ENCODE data around the gene SUV39H1.
A peak's percentile ranks its signal among the peaks of the same experiment; 100 is the strongest.
"Not testable (repeated sequence)": the region's sequence is repeated elsewhere in the genome, so short reads cannot be mapped to it uniquely, and the experiment has no call there.

Gene SUV39H1, protein sequence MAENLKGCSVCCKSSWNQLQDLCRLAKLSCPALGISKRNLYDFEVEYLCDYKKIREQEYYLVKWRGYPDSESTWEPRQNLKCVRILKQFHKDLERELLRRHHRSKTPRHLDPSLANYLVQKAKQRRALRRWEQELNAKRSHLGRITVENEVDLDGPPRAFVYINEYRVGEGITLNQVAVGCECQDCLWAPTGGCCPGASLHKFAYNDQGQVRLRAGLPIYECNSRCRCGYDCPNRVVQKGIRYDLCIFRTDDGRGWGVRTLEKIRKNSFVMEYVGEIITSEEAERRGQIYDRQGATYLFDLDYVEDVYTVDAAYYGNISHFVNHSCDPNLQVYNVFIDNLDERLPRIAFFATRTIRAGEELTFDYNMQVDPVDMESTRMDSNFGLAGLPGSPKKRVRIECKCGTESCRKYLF

DNA sequence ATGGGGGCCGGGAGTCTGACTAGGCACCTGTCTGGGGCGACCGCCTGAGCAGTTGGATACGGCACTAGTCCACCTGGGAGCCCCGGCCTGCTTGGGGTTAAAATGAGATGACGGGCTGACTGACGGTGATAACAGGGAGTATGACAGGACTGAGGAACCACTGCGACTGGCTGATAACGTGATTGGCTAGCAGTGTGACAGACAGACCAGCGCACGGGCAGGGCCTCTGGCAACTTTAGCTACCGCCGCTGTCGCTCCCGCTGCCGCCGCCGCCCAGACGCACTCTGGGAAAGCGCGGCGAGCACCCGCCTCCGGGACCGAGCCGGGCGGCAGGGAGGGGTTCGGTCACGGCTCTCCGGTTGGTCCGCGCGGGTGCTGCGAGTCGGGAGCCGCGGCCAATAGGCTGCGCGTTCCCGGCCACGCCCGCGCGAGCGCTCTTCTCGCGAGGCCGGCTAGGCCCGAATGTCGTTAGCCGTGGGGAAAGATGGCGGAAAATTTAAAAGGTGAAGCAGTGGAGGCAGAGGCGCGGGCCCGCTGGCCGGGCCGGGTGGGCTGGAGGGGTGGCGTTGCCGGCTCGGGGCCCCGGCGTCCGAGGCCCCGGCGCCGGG, at the start of gene SUV39H1:
Gene SUV39H1, plus strand, starts transcription at position 434 of the 608 bp plus-strand sequence. Its CDS starts 51 bp downstream, at position 485.
- DNase-seq (ENCODE audit: low read depth in 2 of 2): peak; percentile 56 to 60

DNA sequence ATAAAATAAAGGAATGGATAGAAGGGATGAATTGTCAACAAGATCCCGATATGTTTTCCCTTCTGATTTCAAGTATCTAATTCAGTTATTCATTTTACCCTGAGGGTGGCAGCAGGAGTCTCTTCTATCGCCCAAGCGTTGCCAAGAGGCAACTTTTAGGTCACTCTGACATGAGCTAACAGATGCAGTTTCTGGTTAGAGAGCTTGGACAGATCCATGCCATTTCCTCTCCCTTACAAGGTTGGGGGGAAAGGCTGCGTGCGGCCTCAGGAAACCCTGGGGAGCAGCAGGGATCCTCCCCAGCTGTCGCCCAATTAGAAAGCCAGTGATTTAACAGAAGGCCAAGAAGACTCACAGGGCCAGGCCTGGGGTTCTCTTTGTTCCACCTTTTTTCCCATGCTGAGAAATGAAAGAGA, 48.2 kb upstream of the SUV39H1 start:
- DNase-seq (ENCODE audit: low read depth in 2 of 2): peak in 1 of 2 experiments; percentile 3

DNA sequence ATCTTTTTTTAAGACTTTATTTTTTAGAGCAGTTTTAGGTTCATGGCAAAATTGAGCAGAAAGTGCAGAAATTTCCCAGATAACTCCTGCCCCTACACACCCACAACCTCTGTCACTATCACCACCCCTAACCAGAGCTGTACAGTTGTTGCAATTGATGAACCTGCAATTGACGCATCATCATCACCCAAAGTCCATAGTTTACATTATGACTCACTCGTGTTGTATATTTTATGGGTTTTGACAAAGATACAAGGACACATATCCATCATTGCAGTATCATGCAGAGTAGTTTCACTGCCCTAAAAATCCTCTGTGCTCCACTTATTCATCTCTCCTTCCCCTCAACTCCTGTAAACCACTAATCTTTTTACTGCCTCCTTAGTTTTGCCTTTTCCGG, 47.4 kb upstream of the SUV39H1 start:
- no peak for DNase-seq (ENCODE audit: low read depth in 2 of 2)

DNA sequence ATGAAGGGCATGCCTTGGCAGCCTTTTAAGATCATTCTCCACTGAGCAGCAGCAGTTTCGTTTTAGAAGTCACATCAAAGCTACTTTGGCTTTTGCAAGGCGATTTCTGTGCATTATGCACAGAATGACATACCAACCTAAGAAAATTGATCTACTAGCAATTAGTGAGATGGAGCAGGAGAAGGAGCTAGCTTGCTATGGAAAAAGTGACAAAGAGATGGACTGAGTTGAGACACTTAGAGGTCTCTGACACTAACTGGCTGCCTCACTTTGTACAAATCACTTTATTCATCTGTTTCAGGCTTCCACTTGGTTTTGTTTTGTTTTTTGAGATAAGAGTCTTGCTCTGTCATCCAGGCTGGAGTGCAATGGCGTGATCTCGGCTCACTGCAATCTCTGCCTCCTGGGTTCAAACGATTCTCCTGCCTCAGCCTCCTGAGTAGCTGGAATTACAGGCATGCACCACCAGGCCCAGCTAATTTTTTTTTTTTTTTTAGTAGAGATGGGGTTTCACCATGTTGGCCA, 44.4 kb upstream of the SUV39H1 start:
- DNase-seq (ENCODE audit: low read depth in 2 of 2): not testable (repeated sequence)

DNA sequence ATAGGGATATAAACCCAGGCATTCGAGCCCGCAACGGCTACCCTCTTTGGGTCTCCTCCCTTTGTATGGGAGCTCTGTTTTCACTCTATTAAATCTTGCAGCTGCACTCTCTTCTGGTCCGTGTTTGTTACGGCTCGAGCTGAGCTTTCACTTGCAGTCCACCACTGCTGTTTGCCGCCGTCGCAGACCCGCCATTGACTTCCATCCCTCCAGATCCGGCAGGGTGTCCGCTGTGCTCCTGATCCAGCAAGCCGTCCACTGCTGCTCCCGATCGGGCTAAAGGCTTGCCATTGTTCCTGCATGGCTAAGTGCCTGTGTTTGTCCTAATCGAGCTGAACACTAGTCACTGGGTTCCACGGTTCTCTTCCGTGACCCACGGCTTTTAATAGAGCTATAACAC, 41.8 kb upstream of the SUV39H1 start:
- DNase-seq (ENCODE audit: low read depth in 2 of 2): not testable (repeated sequence)

DNA sequence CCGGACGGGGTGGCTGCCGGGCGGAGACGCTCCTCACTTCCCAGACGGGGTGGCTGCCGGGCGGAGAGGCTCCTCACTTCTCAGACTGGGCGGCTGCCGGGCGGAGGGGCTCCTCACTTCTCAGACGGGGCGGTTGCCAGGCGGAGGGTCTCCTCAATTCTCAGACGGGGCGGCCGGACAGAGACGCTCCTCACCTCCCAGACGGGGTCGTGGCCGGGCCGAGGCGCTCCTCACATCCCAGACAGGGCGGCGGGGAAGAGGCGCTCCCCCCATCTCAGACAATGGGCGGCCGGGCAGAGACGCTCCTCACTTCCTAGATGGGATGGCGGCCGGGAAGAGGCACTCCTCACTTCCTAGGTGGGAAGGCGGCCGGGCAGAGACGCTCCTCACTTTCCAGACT, 36.8 kb upstream of the SUV39H1 start:
- DNase-seq (ENCODE audit: low read depth in 2 of 2): not testable (repeated sequence)

DNA sequence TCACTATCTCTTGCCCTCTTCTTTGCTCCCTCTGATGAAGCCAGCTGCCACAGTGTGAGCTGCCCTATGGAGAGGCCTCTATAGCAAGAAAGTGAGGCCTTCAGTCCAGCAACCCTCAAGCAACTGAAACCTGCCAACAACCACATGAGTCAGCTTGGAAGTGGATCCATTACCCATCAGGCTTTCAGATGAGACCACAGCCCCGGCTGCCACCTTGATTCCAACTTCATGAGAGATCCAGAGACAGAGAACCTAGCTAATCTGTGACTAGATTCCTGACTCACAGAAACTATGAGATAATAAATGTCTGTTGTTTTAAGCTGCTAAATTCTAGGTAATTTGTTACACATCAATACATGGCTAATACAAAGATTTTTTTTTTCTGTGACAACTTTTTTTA, 33.3 kb upstream of the SUV39H1 start:
- DNase-seq (ENCODE audit: low read depth in 2 of 2): no peak

DNA sequence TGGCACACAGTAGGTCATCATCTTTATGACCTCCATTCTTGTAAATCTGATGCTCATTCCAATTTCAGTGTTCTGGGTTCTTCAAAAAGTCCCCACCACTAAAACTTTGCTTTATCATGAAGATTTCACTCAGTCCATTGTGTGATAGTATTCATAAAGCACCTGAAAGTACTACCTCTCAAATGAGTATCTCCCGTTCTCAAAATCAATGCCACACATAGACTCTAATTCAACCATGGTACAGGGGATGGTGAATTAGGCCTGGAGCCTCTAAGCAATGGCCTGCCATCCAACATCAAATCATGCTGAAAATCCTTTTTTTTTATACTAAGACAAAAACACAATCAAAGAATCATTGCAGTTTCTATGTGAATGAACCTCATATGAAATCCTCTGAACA, 32.4 kb upstream of the SUV39H1 start:
- no peak for DNase-seq (ENCODE audit: low read depth in 2 of 2)

DNA sequence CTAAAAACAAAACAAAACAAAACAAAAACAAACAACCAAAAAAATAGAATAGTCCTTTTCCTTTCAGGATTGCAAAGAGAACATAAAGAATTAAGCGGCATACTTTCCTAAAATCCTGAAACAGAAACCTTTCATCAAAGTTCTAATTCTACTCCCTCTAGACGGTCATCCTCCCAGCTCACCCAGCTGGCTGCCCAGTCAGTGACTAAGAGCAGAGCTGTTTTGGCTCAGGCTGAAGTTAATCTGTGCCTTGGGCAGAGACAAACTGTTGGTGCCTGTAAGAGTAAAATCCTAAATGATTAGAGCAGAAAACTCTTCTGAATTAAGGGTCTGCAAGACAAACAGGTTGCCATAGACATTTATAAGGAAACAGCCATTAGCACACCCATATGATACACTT, 30.5 kb upstream of the SUV39H1 start:
- DNase-seq (ENCODE audit: low read depth in 2 of 2): no peak

DNA sequence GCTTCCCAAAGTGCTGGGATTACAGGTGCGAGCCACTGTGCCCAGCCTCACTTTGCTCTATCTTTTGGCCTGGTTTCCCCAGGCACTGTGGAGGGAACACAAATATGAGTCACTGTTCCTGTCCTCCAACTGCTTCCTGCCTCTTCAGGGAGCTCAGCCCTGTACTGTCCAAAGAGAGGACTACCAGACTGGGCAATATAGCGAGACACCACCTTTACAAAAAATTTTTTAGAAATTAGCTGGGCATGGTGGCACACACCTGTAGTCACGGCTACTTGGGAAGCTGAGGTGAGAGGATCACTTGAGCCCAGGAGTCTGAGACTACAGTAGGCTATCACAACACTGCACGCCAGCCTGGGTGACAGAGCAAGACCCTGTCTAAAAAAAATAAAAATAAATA, 29.9 kb upstream of the SUV39H1 start:
- no peak for DNase-seq (ENCODE audit: low read depth in 2 of 2)

DNA sequence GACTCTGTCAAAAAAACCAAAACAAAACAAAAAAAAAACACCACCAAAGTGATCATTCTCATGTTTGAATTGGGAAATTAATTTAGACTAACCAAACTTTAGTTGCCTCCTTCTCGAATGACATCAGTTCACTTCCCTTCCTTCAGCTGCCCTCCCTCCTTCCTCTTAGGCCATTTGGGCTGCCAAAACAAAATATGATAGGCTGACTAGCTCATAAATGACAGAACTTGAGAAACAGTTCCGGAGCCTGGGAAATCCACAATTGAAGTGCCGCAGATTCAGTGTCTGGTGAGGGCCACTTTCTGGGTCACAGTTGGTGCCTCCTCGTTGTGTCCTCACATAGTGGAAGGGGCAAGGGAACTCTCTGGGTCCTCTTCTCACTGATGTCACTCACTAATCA, 29.0 kb upstream of the SUV39H1 start:
- DNase-seq (ENCODE audit: low read depth in 2 of 2): no peak

DNA sequence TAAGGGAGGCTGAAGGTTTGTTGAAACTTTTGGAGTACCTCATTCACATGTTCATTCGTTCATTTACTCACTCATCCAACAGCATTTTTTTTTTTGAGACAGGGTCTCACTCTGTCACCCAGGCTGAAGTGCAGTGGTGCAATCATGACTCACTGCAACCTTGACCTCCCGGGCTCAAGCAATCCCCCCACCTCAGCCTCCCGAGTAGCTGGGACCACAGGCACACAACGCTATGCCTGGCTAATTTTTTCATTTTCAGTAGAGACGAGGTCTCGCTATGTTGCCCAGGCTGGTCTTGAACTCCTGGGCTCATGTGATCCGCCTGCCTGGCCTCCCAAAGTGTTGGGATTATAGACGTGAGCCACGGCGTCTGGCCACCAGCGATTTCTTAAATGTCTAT, 28.3 kb upstream of the SUV39H1 start:
- not testable (repeated sequence) for DNase-seq (ENCODE audit: low read depth in 2 of 2)

DNA sequence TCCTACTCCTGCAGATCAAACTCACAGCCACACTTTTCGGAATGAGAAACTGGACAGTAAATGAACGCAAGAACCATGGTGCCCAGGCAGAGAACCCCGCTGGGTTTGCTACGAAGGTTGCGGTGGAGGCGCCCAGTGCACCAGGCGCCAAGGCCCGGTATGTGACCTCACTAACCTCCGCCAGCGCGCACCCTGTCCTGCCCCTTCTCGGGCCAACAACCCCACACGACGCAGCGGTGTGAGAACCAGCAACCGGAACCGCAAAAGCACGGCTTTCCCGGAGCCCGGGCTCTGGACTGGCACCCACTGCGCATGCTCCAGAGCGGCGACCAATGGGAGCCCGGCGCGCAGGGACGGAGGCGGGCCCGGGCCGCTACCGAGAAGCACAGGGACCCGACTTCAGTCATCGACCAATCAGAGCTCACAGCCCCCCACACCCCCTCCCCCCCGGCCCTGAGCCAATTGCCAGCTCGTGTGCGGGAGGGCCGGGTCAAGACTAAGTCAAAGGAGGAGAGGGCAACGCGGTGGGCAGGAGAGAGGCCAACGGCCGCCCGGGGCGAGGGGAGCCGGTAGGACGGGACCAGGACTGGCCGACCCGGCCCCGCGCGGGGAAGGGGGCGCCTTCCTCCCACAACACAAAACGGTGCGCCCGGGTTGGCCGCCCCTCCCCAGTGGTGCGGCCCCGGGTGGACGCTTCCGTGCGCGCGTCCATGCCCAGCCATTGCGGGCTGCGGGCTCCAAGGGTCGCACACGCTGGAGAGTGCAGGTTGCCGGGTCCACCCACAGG, 20.2 kb upstream of the SUV39H1 start:
- peak; percentile 50 to 60 for DNase-seq (ENCODE audit: low read depth in 2 of 2)

DNA sequence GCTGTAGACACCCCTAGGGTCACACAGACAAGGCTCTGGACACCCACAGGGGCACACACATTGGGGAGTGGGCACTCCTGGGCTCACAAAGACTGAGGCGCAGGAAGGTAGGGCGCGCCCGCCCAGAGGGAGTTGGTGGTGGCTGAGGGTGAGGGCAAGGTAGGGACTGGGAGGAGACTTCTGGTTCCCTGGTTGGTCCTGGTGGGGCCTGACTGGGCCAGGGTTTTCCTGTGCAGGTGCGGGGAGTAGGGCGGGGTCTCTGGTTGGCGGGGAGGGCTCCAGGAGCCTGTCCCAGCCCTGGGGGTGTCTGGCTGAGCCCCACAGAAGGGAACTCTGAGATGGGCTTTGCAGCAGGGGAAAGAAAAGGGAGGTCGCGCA, 19.7 kb upstream of the SUV39H1 start:
- DNase-seq (ENCODE audit: low read depth in 2 of 2): no peak

DNA sequence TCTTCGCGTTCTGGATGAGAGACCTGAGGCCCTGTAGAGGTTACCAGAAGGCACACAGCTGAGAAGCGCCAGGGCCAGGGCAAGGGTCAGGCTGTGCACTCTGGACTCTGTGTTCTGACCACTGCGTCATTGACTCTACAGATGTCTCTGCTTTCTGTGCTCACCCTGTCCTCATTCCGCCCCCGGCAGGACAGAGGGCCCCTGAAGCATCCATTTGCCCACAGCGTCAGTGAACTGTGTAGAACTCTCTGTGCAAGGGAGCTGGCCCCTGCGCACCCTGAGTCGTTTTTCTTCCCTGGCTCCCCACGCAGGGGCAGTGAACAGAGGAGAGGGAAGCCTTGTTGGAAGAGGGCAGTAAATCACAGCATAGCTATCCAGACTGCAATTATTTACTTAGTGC, 19.0 kb upstream of the SUV39H1 start:
- no peak for DNase-seq (ENCODE audit: low read depth in 2 of 2)

DNA sequence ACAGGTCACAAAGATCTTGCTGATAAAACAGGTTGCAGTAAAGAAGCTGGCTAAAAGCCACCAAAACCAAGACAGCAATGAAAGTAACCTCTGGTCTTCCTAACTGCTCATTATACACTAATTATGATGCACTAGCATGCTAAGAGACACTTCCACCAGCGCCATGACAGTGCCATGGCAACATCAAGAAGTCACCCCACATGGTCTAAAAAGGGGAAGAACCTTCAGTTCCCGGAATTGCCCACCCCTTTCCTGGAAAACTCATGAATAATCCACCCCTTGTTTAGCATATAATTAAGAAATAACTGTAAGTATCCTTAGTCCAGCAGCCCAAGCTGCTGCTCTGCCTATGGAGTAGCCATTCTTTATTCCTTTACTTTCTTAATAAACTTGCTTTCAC, 16.1 kb upstream of the SUV39H1 start:
- not testable (repeated sequence) for DNase-seq (ENCODE audit: low read depth in 2 of 2)

DNA sequence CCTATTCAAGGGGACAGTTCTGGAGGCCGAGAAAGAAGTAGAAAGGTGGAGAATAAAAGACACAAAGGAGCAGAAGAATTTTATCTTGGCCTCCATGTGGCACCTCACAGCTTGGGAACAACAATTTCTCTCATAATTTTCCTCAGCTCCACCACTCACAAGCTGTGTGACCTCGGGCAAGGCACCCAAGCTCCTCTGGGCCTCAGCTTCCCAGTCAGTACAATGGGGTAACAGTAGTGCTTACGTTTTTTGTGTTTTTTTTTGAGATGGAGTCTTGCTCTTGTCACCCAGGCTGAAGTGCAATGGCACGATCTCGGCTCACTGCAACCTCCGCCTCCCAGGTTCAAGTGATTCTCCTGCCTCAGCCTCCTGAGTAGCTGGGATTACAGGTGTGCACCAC, 15.6 kb upstream of the SUV39H1 start:
- not testable (repeated sequence) for DNase-seq (ENCODE audit: low read depth in 2 of 2)

DNA sequence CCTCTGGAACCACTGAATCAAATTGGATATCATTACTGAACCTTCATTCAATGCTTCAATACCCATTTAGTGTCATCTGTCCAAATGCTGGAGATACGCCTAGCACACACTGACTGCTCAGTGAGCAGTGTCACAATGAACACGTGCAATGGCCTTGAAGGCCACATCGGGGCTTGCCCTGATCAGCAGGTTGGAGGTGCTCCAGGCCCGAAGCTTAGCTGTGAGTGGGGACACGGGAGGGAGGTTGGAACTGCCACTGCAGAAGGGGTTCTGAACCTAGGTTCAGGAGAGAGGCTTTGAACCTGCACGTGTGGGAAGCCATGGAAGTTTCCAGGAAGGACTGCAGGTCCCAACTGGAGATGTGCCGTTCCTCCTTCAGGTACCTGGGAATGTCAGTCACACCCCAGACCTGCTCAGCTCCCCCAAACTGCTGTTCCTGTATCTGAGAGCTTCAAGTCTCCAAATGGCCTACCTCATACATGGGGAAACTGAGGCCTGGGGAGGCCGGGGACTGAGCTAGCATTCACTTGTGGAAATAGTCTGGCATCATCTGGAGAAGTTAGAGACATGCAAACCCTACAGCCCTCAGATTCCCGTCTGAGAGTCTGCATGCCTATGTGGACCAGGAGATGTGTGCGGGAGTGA, 14.9 kb upstream of the SUV39H1 start:
- DNase-seq (ENCODE audit: low read depth in 2 of 2): no peak

DNA sequence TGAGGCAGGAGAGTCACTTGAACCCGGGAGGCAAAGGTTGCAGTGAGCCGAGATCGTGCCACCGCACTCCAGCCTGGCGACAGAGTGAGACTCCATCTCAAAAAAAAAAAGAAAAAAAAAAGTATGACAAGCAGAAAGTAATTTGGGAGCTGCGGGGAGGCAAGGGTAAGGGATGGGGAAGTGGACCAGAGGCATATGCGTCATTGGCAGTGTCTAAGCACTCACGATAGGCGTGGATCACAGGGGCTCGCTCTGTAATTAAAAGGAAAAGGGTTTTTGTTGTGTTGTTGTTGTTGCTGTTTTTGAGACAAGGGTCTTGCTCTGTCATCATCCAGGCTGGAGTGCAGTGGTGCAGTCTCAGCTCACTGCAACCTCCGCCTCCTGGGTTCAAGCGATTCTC, 13.7 kb upstream of the SUV39H1 start:
- DNase-seq (ENCODE audit: low read depth in 2 of 2): not testable (repeated sequence)

DNA sequence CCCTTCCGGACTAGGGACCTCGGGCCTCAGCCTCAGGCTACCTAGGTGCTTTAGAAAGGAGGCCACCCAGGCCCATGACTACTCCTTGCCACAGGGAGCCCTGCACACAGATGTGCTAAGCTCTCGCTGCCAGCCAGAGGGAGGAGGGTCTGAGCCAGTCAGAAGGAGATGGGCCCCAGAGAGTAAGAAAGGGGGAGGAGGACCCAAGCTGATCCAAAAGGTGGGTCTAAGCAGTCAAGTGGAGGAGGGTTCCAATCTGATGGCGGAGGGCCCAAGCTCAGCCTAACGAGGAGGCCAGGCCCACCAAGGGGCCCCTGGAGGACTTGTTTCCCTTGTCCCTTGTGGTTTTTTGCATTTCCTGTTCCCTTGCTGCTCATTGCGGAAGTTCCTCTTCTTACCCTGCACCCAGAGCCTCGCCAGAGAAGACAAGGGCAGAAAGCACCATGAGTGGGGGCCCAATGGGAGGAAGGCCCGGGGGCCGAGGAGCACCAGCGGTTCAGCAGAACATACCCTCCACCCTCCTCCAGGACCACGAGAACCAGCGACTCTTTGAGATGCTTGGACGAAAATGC, 13.0 kb upstream of the SUV39H1 start, which contains the start of gene WAS:
Gene WAS, plus strand, starts transcription at position 389 of the 572 bp plus-strand sequence. Its CDS starts 55 bp downstream, at position 444.
- DNase-seq (ENCODE audit: low read depth in 2 of 2): no peak

DNA sequence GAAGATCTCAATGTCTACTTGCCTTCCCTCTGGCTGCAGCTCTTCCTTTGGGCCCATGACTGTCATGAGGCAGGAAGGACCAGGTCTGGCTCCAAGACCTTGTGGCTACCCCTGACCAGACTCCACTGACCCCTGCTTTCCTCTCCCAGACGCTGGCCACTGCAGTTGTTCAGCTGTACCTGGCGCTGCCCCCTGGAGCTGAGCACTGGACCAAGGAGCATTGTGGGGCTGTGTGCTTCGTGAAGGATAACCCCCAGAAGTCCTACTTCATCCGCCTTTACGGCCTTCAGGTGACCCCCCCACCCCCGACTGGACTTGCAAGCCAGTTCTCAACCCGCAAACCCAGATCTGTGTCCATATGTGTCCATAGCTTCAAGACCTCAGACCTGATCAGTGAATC, 12.4 kb upstream of the SUV39H1 start:
- DNase-seq (ENCODE audit: low read depth in 2 of 2): no peak

Measured in fibroblast of skin of left biceps (primary cell).